Activated naive CD4-positive, alpha-beta T cell treated with anti-CD3 and anti-CD28 coated beads, Interleukin-2, amount 50 U/mL, for 24 hours (primary cell): Measurements from ENCODE around the gene NLK.
A peak's percentile ranks its signal among the peaks of the same experiment; 100 is the strongest.
"Not testable (repeated sequence)": the region's sequence is repeated elsewhere in the genome, so short reads cannot be mapped to it uniquely, and the experiment has no call there.

Experiments
- H3K27ac Mint-ChIP-seq: one replicate; pipeline ENCODE4 v1.8.0; 2021; ENCODE audit warnings: mild to moderate bottlenecking, mixed read lengths
- H3K27me3 Mint-ChIP-seq: one replicate; pipeline ENCODE4 v1.8.0; 2021; ENCODE audit warnings: mixed read lengths
- H3K36me3 Mint-ChIP-seq: one replicate; pipeline ENCODE4 v1.8.0; 2021; ENCODE audit warnings: mixed read lengths
- H3K4me1 Mint-ChIP-seq: one replicate; pipeline ENCODE4 v1.8.0; 2021; ENCODE audit warnings: mixed read lengths
- H3K4me3 Mint-ChIP-seq: one replicate; pipeline ENCODE4 v1.8.0; 2021; ENCODE audit warnings: mild to moderate bottlenecking, mixed read lengths
- H3K9me3 Mint-ChIP-seq: one replicate; pipeline ENCODE4 v1.8.0; 2021; ENCODE audit warnings: mixed read lengths

The NLK gene

DNA sequence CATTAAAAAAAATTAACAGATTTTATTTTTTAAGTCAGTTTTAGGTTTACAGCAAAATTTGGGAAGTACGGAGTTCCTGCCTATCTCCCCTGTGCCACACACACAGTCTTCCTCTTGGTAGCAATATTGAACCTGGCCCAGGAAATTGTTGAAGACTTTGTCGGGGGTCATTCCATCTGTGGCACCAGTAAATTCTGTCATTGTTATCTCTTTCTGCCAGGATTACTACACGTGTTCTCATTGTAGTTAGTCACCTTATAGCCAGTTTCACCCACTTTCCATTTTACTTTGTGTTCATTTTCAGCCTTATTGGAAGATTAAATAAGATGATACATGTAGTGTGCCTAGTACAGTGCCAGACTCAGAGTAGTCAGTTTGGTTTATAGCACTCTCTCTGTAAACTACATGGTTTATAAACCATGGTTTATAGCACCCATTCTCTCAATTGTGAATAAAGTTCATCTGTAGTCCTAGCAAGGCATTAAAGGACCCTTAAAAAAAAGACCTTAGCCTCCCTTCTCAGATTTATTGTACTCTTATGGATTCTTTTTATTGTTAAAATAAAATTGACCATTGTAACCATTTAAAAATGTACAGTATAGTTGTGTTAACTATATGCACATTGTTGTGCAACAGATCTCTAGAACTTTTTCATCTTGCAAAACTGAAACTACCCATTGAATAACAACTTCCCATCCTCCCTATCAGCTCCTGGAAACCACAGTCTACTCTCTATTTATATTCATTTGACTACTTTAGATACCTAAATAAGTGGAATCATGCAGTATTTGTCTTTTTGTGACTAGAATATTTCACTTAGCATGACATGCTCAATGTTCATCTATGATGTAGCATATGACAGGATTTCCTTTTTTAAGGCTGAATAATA is 36.1 kb downstream of the NLK start:
- Mint-ChIP-seq H3K27me3 (no peaks in the 10 kb centered on the region), H3K36me3 (peaks cover 6% of the 10 kb centered on the region), H3K4me3 (no peak overlapping the region), H3K4me1 (peaks cover 67% of the 10 kb centered on the region), H3K9me3 (no peaks in the 10 kb centered on the region), H3K27ac (no peak overlapping the region)

DNA sequence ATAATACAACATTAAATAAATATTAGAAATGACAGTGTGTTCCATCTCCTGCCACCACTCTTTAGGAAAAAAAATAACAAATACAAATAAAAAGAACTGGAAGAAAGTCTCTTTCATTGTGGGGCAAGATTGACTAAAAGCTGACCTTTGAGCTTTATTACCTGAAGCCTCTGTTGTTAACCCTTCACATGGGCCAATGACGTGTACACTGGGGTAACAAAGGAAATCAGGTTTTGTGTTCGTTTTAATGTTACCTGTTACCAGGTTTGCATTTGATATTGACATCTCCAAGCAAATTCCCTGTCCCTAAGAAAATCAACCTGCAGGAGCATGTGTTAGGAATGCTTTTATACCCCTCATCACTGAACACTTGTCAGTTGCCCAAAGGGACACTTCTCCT is 39.0 kb downstream of the NLK start:
- Mint-ChIP-seq H3K36me3 (peaks cover 10% of the 10 kb centered on the region), H3K27me3 (no peaks in the 10 kb centered on the region), H3K27ac (no peak overlapping the region), H3K4me1 (peaks cover 62% of the 10 kb centered on the region), H3K9me3 (no peaks in the 10 kb centered on the region), H3K4me3 (no peak overlapping the region)

DNA sequence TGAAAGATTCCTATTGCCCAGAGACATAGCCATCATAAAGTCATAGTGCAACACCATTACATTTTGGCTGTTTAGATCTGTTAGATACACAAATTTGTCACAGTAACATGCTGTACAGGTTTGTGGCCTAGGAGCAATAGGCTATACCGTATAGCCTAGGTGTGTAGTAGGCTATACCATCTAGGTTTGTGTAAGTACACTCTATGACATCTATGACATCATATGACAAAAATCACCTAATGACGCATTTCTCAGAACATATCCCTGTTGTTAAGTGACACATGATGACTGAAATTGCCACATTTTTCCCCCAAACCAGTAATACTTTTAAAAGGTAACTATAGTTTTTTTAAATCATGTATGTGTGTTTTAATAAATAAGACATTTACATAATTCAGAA is 43.3 kb downstream of the NLK start:
- Mint-ChIP-seq H3K9me3 (peaks cover 5% of the 10 kb centered on the region), H3K36me3 (peaks cover 15% of the 10 kb centered on the region), H3K4me1 (peaks cover 61% of the 10 kb centered on the region), H3K4me3 (no peak overlapping the region), H3K27me3 (no peaks in the 10 kb centered on the region), H3K27ac (no peak overlapping the region)

DNA sequence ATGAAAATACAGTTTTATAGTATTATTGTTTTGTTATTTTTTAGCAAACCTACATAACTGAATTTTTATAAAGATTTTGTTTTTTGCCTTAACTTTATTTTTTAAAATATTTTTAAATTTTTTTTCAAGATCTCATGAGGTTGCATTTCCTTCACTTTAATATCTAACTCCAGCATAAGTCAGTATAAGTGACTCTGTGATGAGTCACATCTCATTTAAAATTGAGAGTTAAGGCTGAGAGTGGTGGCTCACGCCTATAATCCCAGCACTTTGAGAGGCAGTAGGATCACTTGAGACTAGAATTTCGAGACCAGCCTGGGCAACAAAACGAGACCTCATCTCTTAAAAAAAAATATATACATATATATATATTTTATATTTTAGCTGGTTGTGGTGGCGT is 44.0 kb downstream of the NLK start:
- Mint-ChIP-seq H3K4me3 (no peak overlapping the region), H3K9me3 (peaks cover 5% of the 10 kb centered on the region), H3K4me1 (peaks cover 65% of the 10 kb centered on the region), H3K27me3 (no peaks in the 10 kb centered on the region), H3K36me3 (peaks cover 15% of the 10 kb centered on the region), H3K27ac (no peak overlapping the region)

DNA sequence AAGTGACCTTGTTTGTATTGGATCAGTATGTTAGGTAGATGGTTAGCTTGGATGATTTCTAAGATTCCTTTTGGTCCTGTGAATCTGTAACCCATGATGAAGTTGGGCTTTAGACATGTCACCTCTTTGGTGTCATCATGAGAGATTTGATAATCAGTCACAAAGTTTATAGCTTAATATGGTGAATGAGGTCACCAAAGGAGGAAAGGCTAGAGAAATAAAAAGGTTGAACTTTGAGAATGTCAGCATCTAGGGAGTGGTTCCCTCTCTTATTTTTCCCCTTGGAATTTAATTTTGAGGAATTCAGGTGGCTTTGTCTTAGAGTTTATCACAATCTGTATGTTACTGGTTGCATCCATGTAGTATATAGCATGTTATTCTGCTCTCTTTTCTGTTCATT is 45.3 kb downstream of the NLK start:
- H3K27me3 Mint-ChIP-seq, result no peaks in the 10 kb centered on the region
- H3K9me3 Mint-ChIP-seq, result peaks cover 5% of the 10 kb centered on the region
- peaks cover 15% of the 10 kb centered on the region for H3K36me3 Mint-ChIP-seq
- no peak overlapping the region for H3K4me3 Mint-ChIP-seq
- H3K27ac Mint-ChIP-seq, result no peak overlapping the region
- peaks cover 58% of the 10 kb centered on the region for H3K4me1 Mint-ChIP-seq

DNA sequence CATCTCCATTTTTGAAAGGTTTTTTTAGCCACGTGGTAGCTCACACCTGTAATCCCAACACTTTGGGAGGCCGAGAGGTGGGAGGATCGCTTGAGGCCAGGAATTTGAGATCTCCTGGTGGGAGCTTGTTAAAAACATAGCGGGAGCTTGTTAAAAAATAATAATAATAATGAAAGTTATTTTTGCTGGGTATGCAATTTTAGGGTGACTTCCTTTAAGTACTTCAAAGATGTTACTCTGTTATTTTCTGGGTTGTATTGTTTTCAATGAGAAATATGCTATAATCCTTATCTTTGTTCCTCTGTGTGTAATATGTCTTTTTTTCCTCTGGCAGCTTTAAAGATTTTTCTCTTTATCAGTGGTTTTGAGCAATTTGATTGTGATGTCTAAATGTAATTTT is 48.1 kb downstream of the NLK start:
- H3K27me3 Mint-ChIP-seq, result no peaks in the 10 kb centered on the region
- H3K4me3 Mint-ChIP-seq, result no peak overlapping the region
- peaks cover 5% of the 10 kb centered on the region for H3K9me3 Mint-ChIP-seq
- H3K27ac Mint-ChIP-seq, result peak overlapping the region; percentile 36
- H3K36me3 Mint-ChIP-seq, result peaks cover 11% of the 10 kb centered on the region
- H3K4me1 Mint-ChIP-seq, result peaks cover 38% of the 10 kb centered on the region

DNA sequence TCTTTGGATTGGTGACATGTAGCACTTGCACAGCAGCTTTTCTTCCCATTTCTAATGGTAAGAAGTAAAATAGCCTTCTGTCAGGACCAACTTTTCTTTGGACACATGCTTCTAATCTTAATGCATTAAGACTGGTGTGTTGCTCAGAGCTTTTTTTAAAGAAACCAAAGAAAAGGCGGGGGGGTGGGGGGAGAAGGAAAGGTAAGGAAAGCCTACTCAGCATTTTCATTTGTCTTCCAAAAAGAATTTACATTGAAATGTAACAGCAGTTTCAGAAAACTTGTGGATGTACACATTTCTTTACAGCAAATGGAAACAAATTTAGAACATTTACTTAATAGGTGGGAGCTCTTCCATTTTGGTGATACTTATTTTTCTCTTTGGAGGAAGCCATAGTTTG is 49.6 kb downstream of the NLK start:
- H3K36me3 Mint-ChIP-seq, result peaks cover 11% of the 10 kb centered on the region
- peaks cover 34% of the 10 kb centered on the region for H3K4me1 Mint-ChIP-seq
- no peaks in the 10 kb centered on the region for H3K27me3 Mint-ChIP-seq
- no peak overlapping the region for H3K4me3 Mint-ChIP-seq
- no peak overlapping the region for H3K27ac Mint-ChIP-seq
- H3K9me3 Mint-ChIP-seq, result peaks cover 5% of the 10 kb centered on the region

DNA sequence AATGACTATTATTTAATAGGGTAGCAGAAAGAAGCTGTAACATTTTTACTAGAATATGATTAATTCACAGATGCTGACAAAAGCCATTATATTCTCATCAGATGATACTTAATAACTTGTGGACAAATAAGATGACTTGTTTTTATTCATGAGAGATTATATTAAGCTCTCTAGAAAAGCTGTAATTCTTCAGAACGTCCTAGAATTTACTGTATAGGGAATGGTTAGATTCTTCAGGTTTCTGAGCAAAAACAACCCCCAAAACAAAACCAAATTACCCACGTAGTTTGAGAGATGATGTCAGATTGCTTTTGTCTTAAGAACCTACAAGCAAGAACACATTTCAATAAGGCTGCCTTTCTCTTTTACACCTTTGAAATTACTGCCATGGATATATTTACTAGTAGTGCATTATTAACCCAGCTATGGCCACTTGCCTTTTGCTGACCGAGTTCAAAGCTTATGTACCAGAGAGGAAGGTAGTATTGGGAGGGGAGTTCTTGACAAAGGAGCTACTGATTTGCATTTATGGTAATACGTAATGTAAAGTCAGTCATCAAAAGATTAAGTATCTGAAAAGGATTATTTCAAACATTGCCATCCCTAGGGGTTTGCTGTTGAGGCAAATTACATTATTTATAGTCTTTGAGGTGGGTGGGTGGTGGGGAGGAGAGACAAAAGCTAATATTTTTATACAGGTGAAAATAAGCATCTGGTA is 51.7 kb downstream of the NLK start:
- H3K9me3 Mint-ChIP-seq, result peaks cover 2% of the 10 kb centered on the region
- H3K36me3 Mint-ChIP-seq, result peaks cover 11% of the 10 kb centered on the region
- H3K27me3 Mint-ChIP-seq, result no peaks in the 10 kb centered on the region
- no peak overlapping the region for H3K4me3 Mint-ChIP-seq
- peaks cover 22% of the 10 kb centered on the region for H3K4me1 Mint-ChIP-seq
- no peak overlapping the region for H3K27ac Mint-ChIP-seq

DNA sequence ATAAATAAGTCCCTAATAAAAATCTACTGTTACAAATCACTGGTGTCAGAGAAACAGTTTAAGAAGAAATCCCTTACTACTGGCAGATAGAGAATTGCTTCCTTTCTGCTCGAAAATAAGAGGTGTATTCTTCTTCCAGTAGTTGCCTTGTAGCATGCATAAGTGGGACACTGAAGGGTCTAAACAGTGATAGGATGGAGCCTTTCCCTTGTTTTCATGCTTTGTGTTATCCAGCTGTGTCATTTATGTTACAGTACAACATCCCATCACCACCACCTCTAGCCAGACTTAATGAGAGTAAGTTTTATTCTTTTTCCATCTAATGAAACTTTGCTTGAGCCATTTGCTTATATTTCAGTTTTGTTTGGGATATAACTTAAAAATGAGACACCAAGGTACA is 54.3 kb downstream of the NLK start:
- Mint-ChIP-seq H3K4me1 (peaks cover under 1% of the 10 kb centered on the region), H3K36me3 (peaks cover 11% of the 10 kb centered on the region), H3K27ac (no peak overlapping the region), H3K27me3 (no peaks in the 10 kb centered on the region), H3K4me3 (no peak overlapping the region), H3K9me3 (no peaks in the 10 kb centered on the region)

DNA sequence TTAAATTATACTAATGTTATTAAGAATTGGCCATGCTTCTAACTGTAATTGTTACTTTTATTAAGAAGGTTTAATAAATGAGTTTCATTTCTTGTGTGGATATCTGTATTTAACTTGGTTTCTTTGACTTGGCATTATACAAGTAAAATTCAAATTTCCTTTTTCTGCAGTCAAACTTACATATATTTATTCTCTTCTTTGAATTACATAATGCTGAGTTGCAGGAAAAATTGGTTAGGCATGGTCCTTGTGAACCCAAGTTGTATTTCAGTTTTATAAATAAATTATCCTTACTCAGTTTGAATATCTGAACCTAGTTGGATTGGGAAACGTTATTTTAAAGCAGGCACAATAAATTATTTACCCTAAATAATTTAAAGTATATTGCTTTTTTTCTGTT is 54.8 kb downstream of the NLK start:
- Mint-ChIP-seq H3K4me1 (no peaks in the 10 kb centered on the region), H3K27ac (no peak overlapping the region), H3K27me3 (no peaks in the 10 kb centered on the region), H3K36me3 (peaks cover 11% of the 10 kb centered on the region), H3K4me3 (no peak overlapping the region), H3K9me3 (no peaks in the 10 kb centered on the region)

DNA sequence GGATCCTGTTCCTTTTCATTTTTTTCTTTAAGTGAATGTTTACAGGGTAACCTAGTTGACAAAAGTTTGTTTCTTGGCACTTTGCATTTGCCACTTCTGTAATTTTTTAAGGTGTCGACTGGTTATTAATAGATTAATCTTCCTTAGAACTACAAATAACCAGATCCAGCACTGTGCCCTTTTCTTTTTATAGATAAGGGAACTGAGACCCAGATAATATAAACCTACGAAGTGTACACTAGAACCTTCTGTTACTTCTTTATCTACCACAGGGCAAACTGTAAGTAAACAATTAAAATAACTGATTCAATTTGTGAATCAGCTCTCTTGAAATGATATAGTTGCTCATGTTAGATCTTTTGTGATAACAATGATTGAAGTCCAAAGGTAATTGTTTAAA is 55.4 kb downstream of the NLK start:
- Mint-ChIP-seq H3K27ac (no peak overlapping the region), H3K36me3 (peaks cover 13% of the 10 kb centered on the region), H3K27me3 (no peaks in the 10 kb centered on the region), H3K9me3 (no peaks in the 10 kb centered on the region), H3K4me1 (no peaks in the 10 kb centered on the region), H3K4me3 (no peak overlapping the region)

DNA sequence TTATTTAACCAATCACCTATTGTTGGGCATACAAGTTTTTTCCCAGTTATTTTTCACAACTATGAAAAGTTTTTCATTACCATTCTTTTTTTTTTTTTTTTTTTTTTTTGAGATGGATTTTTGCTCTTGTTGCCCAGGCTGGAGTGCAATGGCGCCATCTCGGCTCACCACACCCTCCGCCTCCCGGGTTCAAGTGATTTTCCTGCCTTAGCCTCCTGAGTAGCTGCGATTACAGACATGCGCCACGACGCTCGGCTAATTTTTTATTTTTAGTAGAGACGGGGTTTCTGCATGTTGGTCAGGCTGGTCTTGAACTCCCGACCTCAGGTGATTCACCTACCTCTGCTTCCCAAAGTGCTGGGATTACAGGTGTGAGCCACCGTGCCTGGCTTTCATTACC is 56.1 kb downstream of the NLK start:
- not testable (repeated sequence) for H3K27ac Mint-ChIP-seq, H3K27me3 Mint-ChIP-seq, H3K4me3 Mint-ChIP-seq, H3K9me3 Mint-ChIP-seq, H3K4me1 Mint-ChIP-seq
- H3K36me3 Mint-ChIP-seq, result peaks cover 13% of the 10 kb centered on the region

DNA sequence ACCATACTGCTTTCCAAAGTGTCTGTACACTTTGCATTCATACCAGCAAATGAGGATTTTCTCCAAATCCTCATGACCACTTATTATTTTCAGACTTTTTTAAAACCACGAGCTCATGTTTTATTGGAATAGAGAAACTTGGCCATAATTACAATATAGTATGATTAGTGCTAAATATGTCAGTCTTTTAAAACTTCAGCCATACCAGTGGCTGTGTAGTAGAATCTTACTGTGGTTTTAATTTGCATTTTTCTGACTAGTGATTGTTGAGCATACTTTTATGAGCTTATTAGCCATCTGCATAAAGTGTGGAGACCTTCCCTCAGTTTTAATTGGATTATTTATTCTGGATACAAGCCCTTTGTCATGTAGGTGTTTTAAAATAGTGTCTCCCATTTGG is 57.8 kb downstream of the NLK start:
- H3K4me3 Mint-ChIP-seq, result no peak overlapping the region
- H3K27me3 Mint-ChIP-seq, result no peaks in the 10 kb centered on the region
- no peaks in the 10 kb centered on the region for H3K4me1 Mint-ChIP-seq
- H3K9me3 Mint-ChIP-seq, result no peaks in the 10 kb centered on the region
- H3K36me3 Mint-ChIP-seq, result peaks cover 13% of the 10 kb centered on the region
- H3K27ac Mint-ChIP-seq, result no peak overlapping the region

DNA sequence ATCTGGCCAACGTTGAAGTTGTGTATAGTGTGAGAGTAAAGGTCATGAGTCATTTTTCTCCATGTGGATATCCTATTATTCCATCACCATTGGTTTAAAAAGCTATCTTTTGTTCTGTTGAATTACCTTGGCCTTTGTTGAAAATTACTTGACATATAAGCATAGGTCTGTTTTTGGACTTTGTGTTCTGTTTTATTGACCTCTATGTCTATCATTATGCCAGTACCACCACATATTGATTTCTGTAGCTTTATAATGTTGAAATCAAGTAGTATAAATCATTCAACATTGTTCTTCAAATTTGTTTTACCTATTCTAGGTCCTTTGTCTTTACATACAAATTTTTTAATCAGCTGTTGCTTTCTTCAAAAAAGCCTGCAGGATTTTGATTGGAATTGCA is 58.5 kb downstream of the NLK start:
- Mint-ChIP-seq H3K27ac (no peak overlapping the region), H3K9me3 (no peaks in the 10 kb centered on the region), H3K36me3 (peaks cover 13% of the 10 kb centered on the region), H3K4me3 (no peak overlapping the region), H3K27me3 (no peaks in the 10 kb centered on the region), H3K4me1 (no peaks in the 10 kb centered on the region)

DNA sequence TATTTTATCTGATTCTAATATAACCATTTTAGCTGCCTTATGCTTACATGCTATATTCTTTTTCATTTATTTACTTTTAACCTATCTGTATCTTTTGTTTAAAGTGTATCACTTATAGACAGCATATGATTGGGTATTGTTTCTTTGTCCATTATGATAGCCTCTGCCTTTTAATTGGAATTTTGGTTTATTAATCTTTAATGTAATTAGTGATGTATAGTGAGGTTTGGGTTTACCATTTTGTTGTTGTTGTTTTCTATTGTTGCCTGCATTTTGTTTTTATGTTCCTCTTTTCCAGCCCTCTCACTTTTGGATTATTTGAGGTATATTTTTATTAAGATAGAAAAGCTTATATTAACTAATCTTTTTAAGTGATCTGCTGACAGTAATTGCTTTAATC is 59.4 kb downstream of the NLK start:
- no peaks in the 10 kb centered on the region for H3K4me1 Mint-ChIP-seq
- no peaks in the 10 kb centered on the region for H3K9me3 Mint-ChIP-seq
- H3K27ac Mint-ChIP-seq, result no peak overlapping the region
- peaks cover 13% of the 10 kb centered on the region for H3K36me3 Mint-ChIP-seq
- H3K27me3 Mint-ChIP-seq, result no peaks in the 10 kb centered on the region
- H3K4me3 Mint-ChIP-seq, result no peak overlapping the region

DNA sequence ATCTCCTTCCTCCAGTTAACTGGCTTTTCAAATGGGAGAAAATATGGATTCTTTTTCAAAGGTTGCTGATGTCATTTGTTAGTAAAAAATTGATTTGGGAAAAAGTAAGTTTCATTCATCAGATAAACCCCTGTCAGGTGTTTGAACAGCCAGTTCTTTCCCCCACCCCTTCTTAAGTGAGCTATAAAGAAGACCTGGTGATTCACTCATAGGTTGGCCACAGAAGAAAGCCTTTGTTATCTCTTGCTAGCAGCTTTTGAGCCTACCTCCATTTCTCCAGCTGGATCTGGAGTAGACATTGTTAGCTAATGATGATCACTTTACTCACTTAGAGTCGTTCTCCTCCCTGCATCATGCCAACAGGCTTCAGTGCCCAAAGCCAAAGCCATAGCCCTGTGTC is 63.0 kb downstream of the NLK start:
- Mint-ChIP-seq H3K4me3 (no peak overlapping the region), H3K36me3 (peaks cover 9% of the 10 kb centered on the region), H3K27ac (no peak overlapping the region)

More for the DNA sequence above, 63.0 kb downstream of the NLK start:
- H3K9me3 Mint-ChIP-seq, result peaks cover 3% of the 10 kb centered on the region
- H3K4me1 Mint-ChIP-seq, result no peaks in the 10 kb centered on the region
- no peaks in the 10 kb centered on the region for H3K27me3 Mint-ChIP-seq
